Mesenchymal stem cell (in vitro differentiated cells and primary cell): ENCODE measurements around the gene BCL2L12.

ENCODE experiments used
- DNase-seq: peaks from one replicate; pipeline ENCODE4 v3.0.0-alpha.2; 2013
- H2AFZ ChIP-seq: one replicate; pipeline ENCODE4 v1.6.1; 2013; ENCODE audit warnings: low read depth, mild to moderate bottlenecking, control low read depth, inconsistent platforms, low read length, moderate library complexity
- H2AK5ac ChIP-seq: 2 replicates; pipeline ENCODE4 v1.6.1; 2013; ENCODE audit warnings: low read length, moderate library complexity, mild to moderate bottlenecking, inconsistent platforms; ENCODE audit not compliant: severe bottlenecking
- H2BK120ac ChIP-seq: one replicate; pipeline ENCODE4 v1.6.1; 2013; ENCODE audit warnings: low read depth, mild to moderate bottlenecking, inconsistent platforms, low read length, moderate library complexity
- H2BK12ac ChIP-seq, 2 experiments: one replicate each; pipeline ENCODE4 v1.6.1; 2013; ENCODE audit warnings: inconsistent platforms in 2 of 2, low read length in 2 of 2, mild to moderate bottlenecking in 2 of 2, moderate library complexity in 2 of 2, control low read depth in 1 of 2
- H2BK15ac ChIP-seq: one replicate; pipeline ENCODE4 v1.6.1; 2013; ENCODE audit warnings: mild to moderate bottlenecking, low read depth, inconsistent platforms; ENCODE audit not compliant: poor library complexity, severe bottlenecking
- H2BK5ac ChIP-seq: 2 replicates; pipeline ENCODE4 v1.6.1; 2013; ENCODE audit warnings: low read depth, mild to moderate bottlenecking, low read length, control low read depth, inconsistent platforms; ENCODE audit not compliant: poor library complexity, severe bottlenecking
- H3K14ac ChIP-seq, 2 experiments: one replicate each; pipeline ENCODE4 v1.6.1; 2013; ENCODE audit warnings: inconsistent platforms in 2 of 2, low read length in 2 of 2, control low read depth in 1 of 2, mild to moderate bottlenecking in 1 of 2, moderate library complexity in 1 of 2
- H3K18ac ChIP-seq, 2 experiments: one replicate each; pipeline ENCODE4 v1.6.1; 2013; ENCODE audit warnings: inconsistent platforms in 2 of 2, low read length in 2 of 2, control low read depth in 1 of 2, low read depth in 1 of 2, mild to moderate bottlenecking in 1 of 2
- H3K23ac ChIP-seq, 2 experiments: one replicate each; pipeline ENCODE4 v1.6.1; 2013; ENCODE audit warnings: inconsistent platforms in 2 of 2, low read length in 2 of 2, mild to moderate bottlenecking in 2 of 2, moderate library complexity in 2 of 2, control low read depth in 1 of 2
- H3K27ac ChIP-seq: 2 replicates; pipeline ENCODE4 v1.5.1; 2013; ENCODE audit warnings: mild to moderate bottlenecking, moderate library complexity, low read length, control low read depth, inconsistent platforms; ENCODE audit not compliant: poor library complexity, severe bottlenecking
- H3K27me3 ChIP-seq, 2 experiments: 2 replicates each; pipeline versions ENCODE4 v1.6.1 to v1.7.0; 2013; ENCODE audit warnings: low read length in 2 of 2, mild to moderate bottlenecking in 2 of 2, moderate library complexity in 2 of 2, control low read depth in 1 of 2, inconsistent platforms in 1 of 2; ENCODE audit not compliant: control insufficient read depth in 1 of 2, insufficient read depth in 1 of 2
- H3K36me3 ChIP-seq, 2 experiments: 2 replicates each; pipeline versions ENCODE4 v1.6.1 to v1.7.0; 2013; ENCODE audit warnings: low read length in 2 of 2, control low read depth in 1 of 2, inconsistent platforms in 1 of 2, low read depth in 1 of 2, mild to moderate bottlenecking in 1 of 2; ENCODE audit not compliant: insufficient read depth in 2 of 2, control insufficient read depth in 1 of 2
- H3K4ac ChIP-seq, 2 experiments: one replicate each; pipeline ENCODE4 v1.6.1; 2013; ENCODE audit warnings: inconsistent platforms in 2 of 2, low read length in 2 of 2, mild to moderate bottlenecking in 2 of 2, moderate library complexity in 2 of 2, control low read depth in 1 of 2, low read depth in 1 of 2
- H3K4me1 ChIP-seq: 2 replicates; pipeline ENCODE4 v1.6.1; 2013; ENCODE audit warnings: low read depth, low read length, control low read depth; ENCODE audit not compliant: control insufficient read depth, insufficient read depth
- H3K4me2 ChIP-seq: 2 replicates; pipeline ENCODE4 v1.6.1; 2013; ENCODE audit warnings: low read length, mild to moderate bottlenecking, inconsistent platforms; ENCODE audit not compliant: poor library complexity, severe bottlenecking
- H3K4me3 ChIP-seq, 2 experiments: 2 replicates each; pipeline versions ENCODE4 v1.5.1 to v1.7.0; 2013; ENCODE audit warnings: low read length in 2 of 2, mild to moderate bottlenecking in 2 of 2, control low read depth in 1 of 2, low read depth in 1 of 2; ENCODE audit not compliant: insufficient read depth in 1 of 2
- H3K79me1 ChIP-seq: replicated peaks from 2 replicates; pipeline ENCODE4 v1.6.1; 2013; ENCODE audit warnings: mild to moderate bottlenecking, control low read depth, low read length, inconsistent platforms; ENCODE audit not compliant: poor library complexity, severe bottlenecking
- H3K9ac ChIP-seq: 2 replicates; pipeline ENCODE4 v1.7.0; 2013; ENCODE audit warnings: mild to moderate bottlenecking, low read length, moderate library complexity
- H3K9me3 ChIP-seq: 2 replicates; pipeline ENCODE4 v1.7.0; 2013; ENCODE audit warnings: mild to moderate bottlenecking, low read length; ENCODE audit not compliant: control insufficient read depth
- H4K8ac ChIP-seq: one replicate; pipeline ENCODE4 v1.6.1; 2013; ENCODE audit warnings: inconsistent platforms, mild to moderate bottlenecking, low read length, moderate library complexity
- H4K91ac ChIP-seq: one replicate; pipeline ENCODE4 v1.6.1; 2013; ENCODE audit warnings: mild to moderate bottlenecking, low read length, inconsistent platforms
- WGBS: methylation state at CpG from one replicate; pipeline ENCODE4 v1.1.7; 2013; ENCODE audit warnings: mixed read lengths; 5-methylcytosine and 5-hydroxymethylcytosine counted together

The BCL2L12 gene

GRCh38 chr19:49653466-49653806 is 12.3 kb upstream of the BCL2L12 start:
- no peak overlapping the region for H2BK15ac ChIP-seq
- H3K27ac ChIP-seq = no peak overlapping the region
- DNase-seq = no peak
- no peak overlapping the region for H2BK12ac ChIP-seq
- H4K8ac ChIP-seq = peak overlapping the region; percentile 13
- H3K18ac ChIP-seq = no peak overlapping the region
- no peaks in the 10 kb centered on the region for H3K9me3 ChIP-seq
- H3K4me3 ChIP-seq = no peak overlapping the region
- no peak overlapping the region for H2BK120ac ChIP-seq
- H3K4me1 ChIP-seq = peaks cover 4% of the 10 kb centered on the region
- no peak overlapping the region for H3K4me2 ChIP-seq
- H2AFZ ChIP-seq = no peak overlapping the region
- no peak overlapping the region for H2AK5ac ChIP-seq
- H3K27me3 ChIP-seq = no peaks in the 10 kb centered on the region
- H3K4ac ChIP-seq = no peak overlapping the region
- no peak overlapping the region for H3K9ac ChIP-seq
- no peak overlapping the region for H4K91ac ChIP-seq
- no peak overlapping the region for H3K23ac ChIP-seq
- H3K14ac ChIP-seq = no peak overlapping the region
- WGBS = 98% methylated on average over 13 of the region's 13 CpGs
- no peak overlapping the region for H2BK5ac ChIP-seq
- peaks cover 74 to 94% of the 10 kb centered on the region in 2 experiments for H3K36me3 ChIP-seq
- H3K79me1 ChIP-seq = peaks cover 53% of the 10 kb centered on the region

- Histone ChIP-seq H2AK5ac (no peak overlapping the region), H3K4me3 (no peak overlapping the region), H3K79me1 (peaks cover 64% of the 10 kb centered on the region), H3K4me1 (peaks cover 4% of the 10 kb centered on the region), H4K8ac (no peak overlapping the region), H2BK120ac (no peak overlapping the region), H3K9ac (no peak overlapping the region), H3K9me3 (no peaks in the 10 kb centered on the region), H3K27ac (no peak overlapping the region), H4K91ac (no peak overlapping the region), H3K4ac (no peak overlapping the region), H2BK15ac (no peak overlapping the region), H2BK12ac (no peak overlapping the region), H3K36me3 (peaks cover 77 to 100% of the 10 kb centered on the region in 2 experiments), H2AFZ (no peak overlapping the region), H3K27me3 (no peaks in the 10 kb centered on the region), H3K18ac (no peak overlapping the region), H2BK5ac (no peak overlapping the region), H3K23ac (no peak overlapping the region), H3K14ac (no peak overlapping the region), H3K4me2 (no peak overlapping the region)
- over 99% methylated on average over 10 of the region's 10 CpGs for WGBS
- no peak for DNase-seq
Observed at GRCh38 chr19:49654581-49654980, 11.2 kb upstream of the BCL2L12 start.

GRCh38 chr19:49655570-49656455 is 9.9 kb upstream of the BCL2L12 start:
- H3K4me1 ChIP-seq = peaks cover 7% of the 10 kb centered on the region
- no peak overlapping the region for H4K8ac ChIP-seq
- no peak overlapping the region for H3K14ac ChIP-seq
- no peak overlapping the region for H2BK15ac ChIP-seq
- WGBS = 95% methylated on average over 23 of the region's 23 CpGs
- no peak overlapping the region for H3K18ac ChIP-seq
- no peak overlapping the region for H3K4me3 ChIP-seq
- no peak overlapping the region for H3K27ac ChIP-seq
- no peaks in the 10 kb centered on the region for H3K27me3 ChIP-seq
- H2AK5ac ChIP-seq = no peak overlapping the region
- H3K79me1 ChIP-seq = peaks cover 65% of the 10 kb centered on the region
- no peak overlapping the region for H4K91ac ChIP-seq
- no peak overlapping the region for H3K4me2 ChIP-seq
- H2BK12ac ChIP-seq = no peak overlapping the region
- no peak for DNase-seq
- H2BK120ac ChIP-seq = no peak overlapping the region
- peaks cover 81 to 100% of the 10 kb centered on the region in 2 experiments for H3K36me3 ChIP-seq
- H3K9me3 ChIP-seq = no peaks in the 10 kb centered on the region
- no peak overlapping the region for H3K23ac ChIP-seq
- no peak overlapping the region for H3K9ac ChIP-seq
- no peak overlapping the region for H2BK5ac ChIP-seq
- H3K4ac ChIP-seq = no peak overlapping the region
- H2AFZ ChIP-seq = no peak overlapping the region

GRCh38 chr19:49656456-49657109 is 9.2 kb upstream of the BCL2L12 start:
- no peak for DNase-seq
- Histone ChIP-seq H2AK5ac (no peak overlapping the region), H2AFZ (no peak overlapping the region), H2BK5ac (no peak overlapping the region), H3K14ac (no peak overlapping the region), H3K79me1 (peaks cover 61% of the 10 kb centered on the region), H3K18ac (no peak overlapping the region), H3K9ac (no peak overlapping the region), H2BK15ac (peak overlapping the region; percentile 21), H3K4me3 (no peak overlapping the region), H2BK120ac (no peak overlapping the region), H3K4me2 (no peak overlapping the region), H3K23ac (no peak overlapping the region), H3K4me1 (peaks cover 8% of the 10 kb centered on the region), H3K27ac (no peak overlapping the region), H4K91ac (no peak overlapping the region), H3K27me3 (no peaks in the 10 kb centered on the region), H4K8ac (no peak overlapping the region), H3K4ac (no peak overlapping the region), H3K36me3 (peaks cover 87 to 99% of the 10 kb centered on the region in 2 experiments), H3K9me3 (no peaks in the 10 kb centered on the region), H2BK12ac (no peak overlapping the region)
- WGBS = 93% methylated on average over 17 of the region's 17 CpGs
